ENCODE results near the gene PLXNB2. TPM values are rescaled to one million over a fixed set of nuclear protein-coding genes. Genes with fewer than 3 reads are reported as not detected.
"Not testable (repeated sequence)": the region's sequence is repeated elsewhere in the genome, so short reads cannot be mapped to it uniquely, and the experiment has no call there.

PLXNB2 gene, protein sequence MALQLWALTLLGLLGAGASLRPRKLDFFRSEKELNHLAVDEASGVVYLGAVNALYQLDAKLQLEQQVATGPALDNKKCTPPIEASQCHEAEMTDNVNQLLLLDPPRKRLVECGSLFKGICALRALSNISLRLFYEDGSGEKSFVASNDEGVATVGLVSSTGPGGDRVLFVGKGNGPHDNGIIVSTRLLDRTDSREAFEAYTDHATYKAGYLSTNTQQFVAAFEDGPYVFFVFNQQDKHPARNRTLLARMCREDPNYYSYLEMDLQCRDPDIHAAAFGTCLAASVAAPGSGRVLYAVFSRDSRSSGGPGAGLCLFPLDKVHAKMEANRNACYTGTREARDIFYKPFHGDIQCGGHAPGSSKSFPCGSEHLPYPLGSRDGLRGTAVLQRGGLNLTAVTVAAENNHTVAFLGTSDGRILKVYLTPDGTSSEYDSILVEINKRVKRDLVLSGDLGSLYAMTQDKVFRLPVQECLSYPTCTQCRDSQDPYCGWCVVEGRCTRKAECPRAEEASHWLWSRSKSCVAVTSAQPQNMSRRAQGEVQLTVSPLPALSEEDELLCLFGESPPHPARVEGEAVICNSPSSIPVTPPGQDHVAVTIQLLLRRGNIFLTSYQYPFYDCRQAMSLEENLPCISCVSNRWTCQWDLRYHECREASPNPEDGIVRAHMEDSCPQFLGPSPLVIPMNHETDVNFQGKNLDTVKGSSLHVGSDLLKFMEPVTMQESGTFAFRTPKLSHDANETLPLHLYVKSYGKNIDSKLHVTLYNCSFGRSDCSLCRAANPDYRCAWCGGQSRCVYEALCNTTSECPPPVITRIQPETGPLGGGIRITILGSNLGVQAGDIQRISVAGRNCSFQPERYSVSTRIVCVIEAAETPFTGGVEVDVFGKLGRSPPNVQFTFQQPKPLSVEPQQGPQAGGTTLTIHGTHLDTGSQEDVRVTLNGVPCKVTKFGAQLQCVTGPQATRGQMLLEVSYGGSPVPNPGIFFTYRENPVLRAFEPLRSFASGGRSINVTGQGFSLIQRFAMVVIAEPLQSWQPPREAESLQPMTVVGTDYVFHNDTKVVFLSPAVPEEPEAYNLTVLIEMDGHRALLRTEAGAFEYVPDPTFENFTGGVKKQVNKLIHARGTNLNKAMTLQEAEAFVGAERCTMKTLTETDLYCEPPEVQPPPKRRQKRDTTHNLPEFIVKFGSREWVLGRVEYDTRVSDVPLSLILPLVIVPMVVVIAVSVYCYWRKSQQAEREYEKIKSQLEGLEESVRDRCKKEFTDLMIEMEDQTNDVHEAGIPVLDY (N-terminal part only)
- 35.8 and 42.4 TPM in 2 replicates for total RNA-seq (2014; rRNA removed; shearing (Covaris generic))

GRCh38 chr22:50306753-50307749, at the start of gene PLXNB2:
Gene PLXNB2 (minus strand): TSS chr22:50307646. CDS start chr22:50290584, 17,062 bp downstream.
- DNase-seq (ENCODE audit: low read depth): peak; percentile 86

- no peak for DNase-seq (ENCODE audit: low read depth)
These were observed 49.8 kb upstream of the PLXNB2 start for GRCh38 chr22:50357222-50357621.

GRCh38 chr22:50356186-50356585, 48.7 kb upstream of the PLXNB2 start:
- DNase-seq (ENCODE audit: low read depth): no peak

- DNase-seq (ENCODE audit: low read depth): no peak
These were observed 40.6 kb upstream of the PLXNB2 start for GRCh38 chr22:50348058-50348457.

DNA sequence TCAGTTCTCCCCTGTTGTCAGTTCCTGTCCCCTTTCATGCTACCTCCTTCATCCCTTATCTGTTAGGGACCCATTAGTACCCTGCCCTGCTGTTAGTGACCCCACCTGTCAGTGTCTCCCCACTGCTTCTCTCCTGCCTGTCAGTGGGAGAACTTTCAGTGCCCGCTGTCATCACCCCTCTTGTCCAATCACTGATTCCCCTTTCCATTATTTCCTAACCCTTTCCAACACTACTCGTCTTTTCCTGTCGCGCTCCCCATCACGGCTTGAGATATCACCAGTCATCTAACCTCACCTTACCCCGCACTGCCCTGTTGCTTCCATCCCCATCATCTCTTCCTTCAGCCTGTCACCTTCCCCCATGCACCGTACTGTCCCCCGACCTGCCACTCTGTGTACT, 39.7 kb upstream of the PLXNB2 start:
- no peak for DNase-seq (ENCODE audit: low read depth)

DNA sequence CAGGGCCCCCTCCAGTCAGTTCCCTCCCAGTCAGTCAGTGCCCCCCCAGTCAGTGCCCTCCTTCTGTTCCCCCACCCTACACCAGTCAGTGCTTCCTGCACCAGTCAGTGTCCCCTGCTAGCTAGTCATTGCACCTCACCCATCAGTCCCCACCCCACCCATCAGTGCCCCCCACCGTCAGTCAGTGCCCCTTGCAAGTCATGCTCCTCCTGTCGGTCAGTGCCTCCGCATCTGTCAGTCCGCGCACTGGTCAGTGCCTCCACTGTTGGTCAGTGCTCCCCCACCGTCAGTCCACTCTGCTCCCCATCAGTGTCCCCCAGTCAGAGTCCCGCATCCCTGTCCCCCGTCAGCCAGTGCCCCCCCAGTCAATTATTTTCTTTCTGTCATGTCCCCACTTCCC, 39.0 kb upstream of the PLXNB2 start:
- DNase-seq (ENCODE audit: low read depth): no peak

DNA sequence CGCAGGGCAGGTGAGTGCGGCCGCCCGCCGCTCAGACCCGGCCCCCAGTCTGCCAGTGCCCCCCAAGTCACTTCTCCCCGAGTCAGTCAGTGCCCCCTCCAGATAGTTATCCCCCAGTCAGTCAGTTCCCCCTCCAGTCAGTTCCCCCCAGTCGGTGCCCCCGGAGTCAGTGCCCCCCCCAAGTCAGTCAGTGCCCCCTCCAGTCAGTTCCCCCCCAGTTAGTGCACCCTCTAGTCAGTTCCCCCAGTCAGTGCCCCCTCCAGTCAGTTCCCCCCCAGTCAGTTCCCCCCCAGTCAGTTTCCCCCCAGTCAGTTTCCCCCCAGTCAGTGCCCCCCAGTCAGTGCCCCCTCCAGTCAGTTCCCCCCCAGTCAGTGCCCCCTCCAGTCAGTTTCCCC, 36.1 kb upstream of the PLXNB2 start:
- no peak for DNase-seq (ENCODE audit: low read depth)

DNA sequence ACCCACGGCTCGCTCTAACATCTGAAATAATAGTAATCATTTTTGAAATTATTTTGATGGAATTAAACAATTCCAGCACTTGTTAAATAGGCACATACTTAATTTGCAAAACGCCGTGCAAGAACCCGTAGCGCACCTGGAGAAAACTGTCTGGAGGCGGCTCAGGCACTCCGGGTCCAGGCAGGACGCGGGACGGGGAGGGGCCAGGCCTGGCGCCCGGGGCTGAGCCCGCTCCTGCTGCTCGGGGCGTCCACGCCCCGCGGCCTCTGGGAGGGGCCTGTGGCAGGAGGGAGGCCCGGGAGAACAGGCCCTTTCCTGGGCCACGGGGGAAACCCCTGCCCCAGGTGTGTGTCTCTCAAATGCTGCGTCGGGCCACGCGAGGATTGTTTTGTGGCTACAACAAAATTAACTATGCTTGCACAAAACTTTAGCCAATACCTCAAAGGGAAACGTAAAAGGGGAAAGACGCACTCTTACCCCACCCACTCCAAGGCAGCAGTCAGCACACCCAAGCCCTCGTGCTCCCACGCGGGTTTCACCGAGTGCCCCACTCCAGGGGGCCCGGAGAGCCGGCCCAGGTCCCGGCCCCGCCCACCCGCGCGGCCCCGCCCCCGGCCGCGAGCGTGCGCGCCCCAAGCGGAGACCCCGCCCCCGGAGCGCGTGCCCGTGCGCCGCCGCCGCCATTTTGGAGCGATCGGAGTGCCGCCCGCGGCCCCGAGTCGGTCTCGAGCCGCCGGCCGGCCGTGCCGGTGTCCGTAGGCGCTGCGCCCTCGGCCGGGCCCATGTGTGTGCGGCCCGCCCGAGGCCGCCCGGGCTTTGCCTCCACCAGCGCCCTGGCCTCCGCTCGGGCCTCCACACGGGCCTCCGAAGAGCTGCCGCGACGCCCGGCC, 35.5 kb upstream of the PLXNB2 start, which contains the start of gene PPP6R2:
Gene PPP6R2, plus strand, starts transcription at position 677 of the 890 bp plus-strand sequence. CDS start 50,582 bp downstream, outside the sequence.
- DNase-seq (ENCODE audit: low read depth): peak; percentile 83

GRCh38 chr22:50341977-50342650, 34.7 kb upstream of the PLXNB2 start:
- peak; percentile 87 for DNase-seq (ENCODE audit: low read depth)

DNA sequence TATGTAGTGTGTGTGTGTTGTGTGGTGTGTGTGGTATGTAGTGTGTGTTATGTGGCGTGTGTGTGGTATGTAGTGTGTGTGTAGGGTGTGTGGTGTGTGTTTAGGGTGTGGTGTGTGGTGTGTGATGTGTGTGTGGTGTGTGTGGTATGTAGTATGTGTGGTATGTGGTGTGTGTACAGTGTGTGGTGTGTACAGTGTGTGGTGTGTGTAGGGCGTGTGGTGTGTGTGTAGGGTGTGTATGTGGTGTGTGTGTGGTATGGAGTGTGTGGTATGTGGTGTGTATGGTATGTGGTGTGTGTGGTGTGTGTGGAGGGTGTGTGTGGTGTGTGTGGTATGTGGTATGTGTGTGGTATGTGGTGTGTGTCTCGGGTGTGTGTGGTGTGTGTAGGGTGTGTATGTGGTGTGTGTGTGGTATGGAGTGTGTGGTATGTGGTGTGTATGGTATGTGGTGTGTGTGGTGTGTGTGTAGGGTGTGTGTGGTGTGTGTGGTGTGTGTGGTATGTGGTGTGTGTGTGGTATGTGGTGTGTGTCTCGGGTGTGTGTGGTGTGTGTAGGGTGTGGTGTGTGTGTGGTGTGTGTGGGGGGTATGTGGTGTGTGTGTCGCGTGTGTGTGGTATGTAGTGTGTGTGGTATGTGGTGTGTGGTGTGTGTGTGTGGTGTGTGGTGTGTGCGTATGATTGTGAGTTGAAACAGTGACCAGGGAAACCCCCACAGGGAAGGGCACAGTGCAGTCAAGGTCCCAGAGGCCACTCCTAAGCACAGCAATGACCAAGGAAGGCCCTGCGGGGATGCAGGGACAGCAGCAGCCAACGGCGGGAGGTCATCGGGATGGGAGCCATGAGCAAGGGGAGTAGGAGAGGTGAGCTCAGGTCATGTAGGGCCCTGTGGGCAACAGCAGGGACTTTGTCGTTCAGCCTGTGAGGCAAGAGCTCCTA, 32.8 kb upstream of the PLXNB2 start:
- no peak for DNase-seq (ENCODE audit: low read depth)

DNA sequence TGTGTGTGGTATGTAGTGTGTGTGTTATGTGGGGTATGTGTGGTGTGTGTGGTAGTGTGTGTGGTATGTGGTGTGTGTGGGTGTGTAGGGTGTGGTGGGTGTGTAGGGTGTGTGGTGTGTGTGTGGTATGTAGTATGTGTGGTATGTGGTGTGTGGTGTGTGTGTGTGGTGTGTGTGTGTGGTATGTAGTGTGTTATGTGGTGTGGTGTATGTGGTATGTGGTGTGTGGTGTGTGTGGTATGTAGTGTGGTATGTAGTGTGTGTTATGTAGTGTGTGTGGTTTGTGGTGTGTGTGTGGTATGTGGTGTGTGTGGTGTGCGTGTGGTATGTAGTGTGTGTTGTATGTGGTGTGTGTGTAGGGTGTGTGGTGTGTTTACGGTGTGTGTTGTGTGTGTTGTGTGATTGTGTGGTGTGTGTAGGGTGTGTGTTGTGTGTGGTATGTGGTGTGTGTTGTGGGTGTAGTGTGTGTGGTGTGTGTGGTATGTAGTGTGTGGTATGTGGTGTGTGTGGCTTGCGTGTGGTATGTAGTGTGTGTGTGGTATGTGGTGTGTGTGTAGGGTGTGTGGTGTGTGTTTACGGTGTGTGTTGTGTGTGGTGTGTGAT, 31.5 kb upstream of the PLXNB2 start:
- DNase-seq (ENCODE audit: low read depth): no peak

DNA sequence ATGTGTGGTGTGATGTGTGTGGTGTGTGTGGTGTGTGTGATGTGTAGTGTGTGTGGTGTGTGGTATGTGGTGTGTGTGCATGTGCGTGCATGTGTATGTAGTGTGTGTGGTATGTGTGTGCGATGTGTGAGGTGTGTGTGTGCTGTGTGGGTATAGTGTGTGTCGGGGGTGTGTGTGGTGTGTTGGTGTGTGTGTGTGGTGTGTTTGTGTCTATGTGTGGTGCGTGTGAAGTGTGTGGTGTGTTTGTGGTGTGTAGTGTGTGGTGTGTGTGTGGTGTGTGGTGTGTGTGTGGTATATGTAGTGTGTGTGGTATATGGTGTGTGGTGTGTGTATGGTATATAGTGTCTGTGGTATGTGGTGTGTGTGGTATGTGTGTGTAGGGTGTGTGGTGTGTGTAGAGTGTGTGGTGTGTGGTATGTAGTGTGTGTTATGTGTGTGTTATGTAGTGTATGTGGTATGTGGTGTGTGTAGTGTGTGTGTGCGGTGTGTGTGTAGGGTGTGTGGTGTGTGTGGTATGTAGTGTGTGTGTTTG, 30.7 kb upstream of the PLXNB2 start:
- no peak for DNase-seq (ENCODE audit: low read depth)

DNA sequence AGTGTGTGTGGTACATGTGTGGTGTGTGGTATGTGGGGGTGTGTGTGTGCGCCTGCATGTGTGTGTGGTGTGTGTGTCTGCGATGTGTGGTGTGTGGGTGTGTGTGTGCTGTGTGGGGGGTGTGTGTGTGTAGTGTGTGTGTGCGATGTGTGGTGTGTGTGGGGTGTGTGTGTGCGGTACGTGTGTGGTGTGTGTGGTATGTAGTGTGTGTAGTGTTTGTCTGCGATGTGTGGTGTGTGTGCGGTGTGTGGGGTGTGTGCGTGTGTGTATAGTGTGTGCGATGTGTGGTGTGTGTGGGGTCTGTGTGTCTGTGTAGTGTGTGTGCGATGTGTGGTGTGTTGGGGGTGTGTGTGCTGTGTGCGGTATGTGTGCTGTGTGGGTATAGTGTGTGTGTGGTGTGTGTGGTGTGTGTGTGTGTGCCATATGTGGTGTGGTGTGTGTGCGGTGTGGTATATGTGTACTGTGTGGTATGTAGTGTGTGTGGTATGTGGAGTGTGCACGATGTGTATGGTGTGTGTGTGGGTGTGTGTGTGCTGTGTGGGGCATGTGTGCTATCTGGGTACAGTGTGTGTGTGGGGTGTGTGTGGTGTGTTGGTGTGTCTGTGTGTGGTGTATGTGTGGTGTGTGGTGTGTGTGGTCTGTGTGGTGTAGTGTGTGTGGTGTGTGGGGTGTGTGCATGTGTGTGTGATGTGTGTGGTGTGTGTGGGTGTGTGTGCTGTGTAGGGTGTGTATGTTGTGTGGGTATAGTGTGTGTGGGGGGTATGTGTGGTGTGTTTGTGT, 30.0 kb upstream of the PLXNB2 start:
- DNase-seq (ENCODE audit: low read depth): no peak

DNA sequence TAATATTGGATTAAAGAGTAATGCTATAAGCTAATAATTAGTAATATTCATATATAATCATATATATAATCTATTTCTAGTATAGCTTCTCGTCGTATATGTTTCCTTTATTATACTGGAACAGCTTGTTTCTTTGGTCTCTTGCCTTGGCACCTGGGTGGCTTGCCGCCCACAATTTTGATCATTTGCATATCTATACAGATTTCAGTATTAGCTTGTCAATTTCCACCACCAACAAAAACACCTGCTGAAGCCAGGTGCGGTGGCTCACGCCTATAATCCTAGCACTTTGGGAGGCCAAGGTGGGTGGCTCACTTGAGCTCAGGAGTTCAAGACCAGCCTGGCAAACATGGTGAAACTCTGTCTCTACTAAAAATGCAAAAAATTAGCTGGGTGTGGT, 27.0 kb upstream of the PLXNB2 start:
- DNase-seq (ENCODE audit: low read depth): not testable (repeated sequence)

DNA sequence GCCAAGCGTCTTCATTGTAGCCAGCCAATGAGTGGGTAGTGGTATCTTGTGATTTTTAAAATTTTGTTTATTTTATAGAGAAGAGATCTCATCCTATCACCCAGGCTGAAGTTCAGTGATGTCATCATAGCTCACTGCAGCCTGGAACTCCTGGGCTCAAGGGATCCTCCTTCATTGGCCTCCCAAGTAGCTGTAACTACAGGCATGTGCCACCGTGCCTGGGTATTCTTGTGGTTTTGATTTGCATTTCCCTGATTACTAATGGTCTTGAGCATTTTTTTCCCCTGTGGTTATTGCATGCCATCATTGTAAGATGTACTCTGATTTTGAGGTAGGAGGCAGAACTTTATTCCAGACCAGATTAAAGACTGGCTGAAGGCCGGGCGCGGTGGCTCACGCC, 21.8 kb upstream of the PLXNB2 start:
- DNase-seq (ENCODE audit: low read depth): peak; percentile 57

- DNase-seq (ENCODE audit: low read depth): no peak
These were observed 20.2 kb upstream of the PLXNB2 start for GRCh38 chr22:50327711-50328019.
